Measurements from ENCODE around the gene SUGCT. TPM values are rescaled to one million over a fixed set of nuclear protein-coding genes. Genes with fewer than 3 reads are reported as not detected.

SUGCT gene
- total and polyA plus RNA-seq, 2 of the 8 experiments (the other 6 are each of a cell fraction or from before 2014, with no cell fraction given): 2.8 to 5.4 TPM

DNA sequence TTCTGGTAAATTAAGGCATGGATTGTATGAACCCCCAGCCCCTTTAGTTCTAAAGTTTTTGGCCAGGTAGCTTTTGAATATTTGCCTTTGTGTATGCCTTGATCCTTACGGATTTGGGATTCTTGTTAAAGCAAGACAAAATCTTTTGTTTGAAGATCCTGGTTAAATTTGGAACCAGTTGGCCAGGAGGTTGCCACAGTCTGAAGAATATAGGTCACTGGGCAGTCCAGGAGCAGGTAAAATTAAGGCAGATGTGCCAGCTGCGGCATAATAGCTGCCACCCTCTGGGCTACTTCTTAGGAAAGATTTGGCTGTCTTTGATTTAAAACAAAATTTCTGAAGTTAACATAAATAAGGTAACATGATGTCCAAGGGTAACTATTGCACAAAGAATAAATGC, 192.3 kb downstream of the SUGCT start:
- no peak overlapping the region for H3K4me3 ChIP-seq (ENCODE audit: extremely low read depth in 1 of 4, insufficient read depth in 2 of 4, low read depth in 3 of 4, low read length in 4 of 4)
- no peak overlapping the region for H2BK15ac ChIP-seq (ENCODE audit: low read length)
- H2BK20ac ChIP-seq (ENCODE audit: low read length): no peak overlapping the region
- no peak overlapping the region for H3K23ac ChIP-seq (ENCODE audit: insufficient read length)
- H2BK12ac ChIP-seq (ENCODE audit: low read depth, low read length): no peak overlapping the region
- no peak overlapping the region for H2BK5ac ChIP-seq (ENCODE audit: low read depth, low read length)
- peaks cover 0 to 3% (median 0%) of the 10 kb centered on the region in 4 experiments; a peak in 1 of 7 replicates for H3K4me1 ChIP-seq (replicated peaks in 1 of 4; ENCODE audit: control insufficient read depth in 3 of 4, insufficient read depth in 4 of 4, low read length in 3 of 4)
- no peak overlapping the region for H3K4ac ChIP-seq (replicated peaks; ENCODE audit: insufficient read length, low read depth, low read length)
- no peak overlapping the region for H3K4me2 ChIP-seq (ENCODE audit: insufficient read depth in 1 of 2, low read depth in 2 of 2, low read length in 2 of 2)
- H2BK120ac ChIP-seq (replicated peaks; ENCODE audit: low read depth, low read length): no peak overlapping the region
- DNase-seq (ENCODE audit: low read depth in 1 of 2, low spot score in 2 of 2) (no peak), FAIRE-seq (no peak)
- H3K9ac ChIP-seq (replicated peaks in 1 of 4; ENCODE audit: extremely low read depth in 1 of 4, low read depth in 3 of 4, low read length in 3 of 4): no peak overlapping the region
- no peaks in the 10 kb centered on the region for H3K36me3 ChIP-seq (ENCODE audit: control insufficient read depth in 2 of 4, insufficient read depth in 4 of 4, low read length in 3 of 4)
- no peak overlapping the region for H2AFZ ChIP-seq (ENCODE audit: low read length)
- H3K56ac ChIP-seq (replicated peaks; ENCODE audit: insufficient read length, low read depth, low read length): no peak overlapping the region
- H3K79me1 ChIP-seq (ENCODE audit: low read depth, low read length): no peaks in the 10 kb centered on the region
- TF ChIP-seq KDM5A (IDR thresholded peaks at IDR 0.05; ENCODE audit: low read length) (no peak), CTBP2 (IDR thresholded peaks at IDR 0.05; ENCODE audit: borderline replicate concordance, insufficient read depth, insufficient read length, low read length) (no peak), SP1 (IDR thresholded peaks at IDR 0.05; ENCODE audit: low read depth, low read length) (no peak), KDM1A (IDR thresholded peaks at IDR 0.05; ENCODE audit: borderline replicate concordance, low read length) (no peak)
- H3K14ac ChIP-seq (ENCODE audit: insufficient read length): no peak overlapping the region
- no peak overlapping the region for H3K27ac ChIP-seq (ENCODE audit: low read depth, low read length)
- no peak overlapping the region for H2AK5ac ChIP-seq (ENCODE audit: low read depth, low read length)
- H3K79me2 ChIP-seq (ENCODE audit: control insufficient read depth in 1 of 2, insufficient read depth in 2 of 2, low read length in 2 of 2): no peaks in the 10 kb centered on the region
- H4K20me1 ChIP-seq (replicated peaks in 1 of 2; ENCODE audit: control insufficient read depth in 1 of 2, insufficient read depth in 2 of 2, low read length in 2 of 2): no peaks in the 10 kb centered on the region
- no peak overlapping the region for H3K18ac ChIP-seq (ENCODE audit: extremely low read depth, low read length)
- H3K9me3 ChIP-seq (ENCODE audit: insufficient read depth in 2 of 2, low read depth in 1 of 2, low read length in 1 of 2): no peaks in the 10 kb centered on the region
- CTCF ChIA-PET (ENCODE audit: partially characterized antibody): interaction anchor here (0.6 to 1.6 kb wide), 2 partner anchors 11 to 278 kb away, joined by 3 to 5 read pairs; no protein-coding TSS in a partner anchor
- 84% methylated on average over 2 of the region's 2 CpGs; no CpG with 5 or more reads in 1 of the 2 experiments for WGBS, 2 experiments (ENCODE audit: extremely low coverage in 1 of 2, insufficient coverage in 1 of 2, insufficient read length in 1 of 2, insufficient replicate concordance in 2 of 2, low coverage in 1 of 2, low lambda C conversion rate in 2 of 2, missing lambda C conversion rate in 1 of 2)
- no peak overlapping the region for H4K8ac ChIP-seq (ENCODE audit: extremely low read depth, insufficient read depth, low read length)
- POLR2A ChIA-PET (ENCODE audit: partially characterized antibody): no interaction called here
- no peaks in the 10 kb centered on the region for H3K23me2 ChIP-seq (ENCODE audit: low read depth, low read length)
- no peak overlapping the region for H4K91ac ChIP-seq (replicated peaks; ENCODE audit: insufficient read length, low read length)
- H3K27me3 ChIP-seq (replicated peaks in 1 of 4; ENCODE audit: control insufficient read depth in 3 of 4, extremely low read depth in 1 of 4, insufficient read depth in 3 of 4, low read length in 3 of 4): no peaks in the 10 kb centered on the region
- H4K5ac ChIP-seq (ENCODE audit: insufficient read length, low read depth, low read length): no peak overlapping the region
